ENCODE results near the gene PI4K2B.

DNA sequence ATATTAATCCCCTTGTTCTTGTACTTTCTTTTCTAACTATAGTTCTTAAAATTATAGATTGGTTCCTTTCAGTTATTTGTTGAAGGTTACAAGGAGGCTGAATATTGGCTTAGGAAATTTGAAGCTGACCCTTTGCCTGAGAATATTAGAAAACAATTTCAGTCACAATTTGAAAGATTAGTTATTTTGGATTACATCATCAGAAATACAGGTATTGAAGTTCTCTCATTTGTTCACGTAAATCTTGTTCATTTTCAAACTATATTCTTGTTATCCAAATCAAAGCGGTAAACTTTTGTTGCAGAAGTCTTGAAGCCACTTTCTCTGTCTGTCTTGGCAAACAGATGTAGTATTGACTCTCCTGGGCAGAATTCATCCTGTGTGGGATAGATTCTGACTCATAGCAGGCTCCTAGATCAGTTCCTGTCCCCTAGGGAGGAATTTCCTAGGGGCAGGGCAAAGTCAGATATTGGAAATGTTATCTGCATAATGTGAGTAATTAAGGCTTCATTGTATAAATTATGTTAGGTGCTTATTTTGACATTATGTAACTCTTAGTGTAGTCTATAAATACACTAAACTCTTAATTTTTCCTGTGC is 25.2 kb downstream of the PI4K2B start:
- TF ChIP-seq, protein P1, sequence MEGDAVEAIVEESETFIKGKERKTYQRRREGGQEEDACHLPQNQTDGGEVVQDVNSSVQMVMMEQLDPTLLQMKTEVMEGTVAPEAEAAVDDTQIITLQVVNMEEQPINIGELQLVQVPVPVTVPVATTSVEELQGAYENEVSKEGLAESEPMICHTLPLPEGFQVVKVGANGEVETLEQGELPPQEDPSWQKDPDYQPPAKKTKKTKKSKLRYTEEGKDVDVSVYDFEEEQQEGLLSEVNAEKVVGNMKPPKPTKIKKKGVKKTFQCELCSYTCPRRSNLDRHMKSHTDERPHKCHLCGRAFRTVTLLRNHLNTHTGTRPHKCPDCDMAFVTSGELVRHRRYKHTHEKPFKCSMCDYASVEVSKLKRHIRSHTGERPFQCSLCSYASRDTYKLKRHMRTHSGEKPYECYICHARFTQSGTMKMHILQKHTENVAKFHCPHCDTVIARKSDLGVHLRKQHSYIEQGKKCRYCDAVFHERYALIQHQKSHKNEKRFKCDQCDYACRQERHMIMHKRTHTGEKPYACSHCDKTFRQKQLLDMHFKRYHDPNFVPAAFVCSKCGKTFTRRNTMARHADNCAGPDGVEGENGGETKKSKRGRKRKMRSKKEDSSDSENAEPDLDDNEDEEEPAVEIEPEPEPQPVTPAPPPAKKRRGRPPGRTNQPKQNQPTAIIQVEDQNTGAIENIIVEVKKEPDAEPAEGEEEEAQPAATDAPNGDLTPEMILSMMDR (IDR thresholded peaks at IDR 0.05; ENCODE audit: low read length), result no peak
- no peak for TF ChIP-seq EZH2 (optimal IDR thresholded peaks at IDR 0.05; ENCODE audit: low read depth, low read length)

Measured in MM.1S (cell line).